DMS114 treated with DMSO at 0.1 percent for 48 hours (cell line): ENCODE data around the gene RTL5.
A peak's percentile ranks its signal among the peaks of the same experiment; 100 is the strongest.
"Not testable (repeated sequence)": the region's sequence is repeated elsewhere in the genome, so short reads cannot be mapped to it uniquely, and the experiment has no call there.

Experiments
- DNase-seq: peaks from one replicate; lab custom pipeline; 2025; ENCODE audit not compliant: unreplicated experiment; lab: John Stamatoyannopoulos, UW

The RTL5 gene

GRCh38 chrX:72131317-72132294 lies at the start of gene RTL5:
Gene RTL5, minus strand, starts transcription at chrX:72131915.
- DNase-seq = peak; percentile 68

- no peak for DNase-seq
Measured at GRCh38 chrX:72180539-72180938, 48.8 kb upstream of the RTL5 start.

GRCh38 chrX:72176981-72177380 lies 45.3 kb upstream of the RTL5 start:
- DNase-seq = no peak

GRCh38 chrX:72176289-72176688 lies 44.6 kb upstream of the RTL5 start:
- DNase-seq = not testable (repeated sequence)

GRCh38 chrX:72169008-72169728 lies 37.5 kb upstream of the RTL5 start:
- DNase-seq = no peak

GRCh38 chrX:72165551-72165950 lies 33.8 kb upstream of the RTL5 start:
- DNase-seq = no peak

DNA sequence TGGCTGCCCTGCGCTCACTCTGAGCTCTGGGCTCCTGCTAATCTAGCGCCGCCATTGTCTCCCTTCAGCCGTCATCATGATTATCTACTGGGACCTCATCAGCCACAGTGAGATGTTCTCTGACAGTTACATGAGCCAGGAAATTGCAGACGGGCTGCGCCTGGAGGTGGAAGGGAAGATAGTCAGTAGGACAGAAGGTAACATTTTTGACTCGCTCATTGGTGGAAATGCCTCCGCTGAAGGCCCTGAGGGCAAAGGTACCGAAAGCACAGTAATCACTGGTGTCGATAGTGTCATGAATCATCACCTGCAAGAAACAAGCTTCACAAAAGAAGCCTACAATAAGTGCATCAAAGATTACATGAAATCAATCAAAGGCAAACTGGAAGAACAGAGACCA lies 28.1 kb upstream of the RTL5 start:
- no peak for DNase-seq

GRCh38 chrX:72158773-72159172 lies 27.1 kb upstream of the RTL5 start:
- no peak for DNase-seq

DNA sequence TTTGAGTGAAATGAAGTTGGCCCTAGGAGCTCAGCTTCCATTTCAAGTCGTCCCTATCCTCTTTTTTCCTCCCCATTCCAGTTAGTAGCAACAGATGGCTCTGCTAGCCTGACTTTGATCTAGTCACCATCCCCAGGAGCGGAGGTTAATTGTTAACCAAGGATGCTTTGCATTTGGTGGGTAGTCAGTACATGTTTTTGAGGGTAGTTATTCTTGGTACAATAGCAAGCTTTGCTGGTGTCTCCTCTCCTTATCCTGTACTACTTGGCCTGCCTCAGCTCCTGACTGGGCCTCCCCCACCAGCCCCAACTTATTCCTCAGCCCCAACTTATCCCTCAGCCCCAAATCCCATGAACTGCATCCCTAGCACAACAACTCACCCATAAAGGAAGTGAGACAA lies 14.8 kb upstream of the RTL5 start:
- DNase-seq = no peak

- no peak for DNase-seq
Measured at GRCh38 chrX:72145181-72145580, 13.5 kb upstream of the RTL5 start.

- DNase-seq = no peak
Measured at GRCh38 chrX:72143609-72143907, 11.8 kb upstream of the RTL5 start.

- DNase-seq = no peak
Measured at GRCh38 chrX:72142794-72143608, 11.3 kb upstream of the RTL5 start.

- DNase-seq = no peak
Measured at GRCh38 chrX:72142094-72142793, 10.5 kb upstream of the RTL5 start.

- DNase-seq = no peak
Measured at GRCh38 chrX:72141372-72142004, 9.8 kb upstream of the RTL5 start.

DNA sequence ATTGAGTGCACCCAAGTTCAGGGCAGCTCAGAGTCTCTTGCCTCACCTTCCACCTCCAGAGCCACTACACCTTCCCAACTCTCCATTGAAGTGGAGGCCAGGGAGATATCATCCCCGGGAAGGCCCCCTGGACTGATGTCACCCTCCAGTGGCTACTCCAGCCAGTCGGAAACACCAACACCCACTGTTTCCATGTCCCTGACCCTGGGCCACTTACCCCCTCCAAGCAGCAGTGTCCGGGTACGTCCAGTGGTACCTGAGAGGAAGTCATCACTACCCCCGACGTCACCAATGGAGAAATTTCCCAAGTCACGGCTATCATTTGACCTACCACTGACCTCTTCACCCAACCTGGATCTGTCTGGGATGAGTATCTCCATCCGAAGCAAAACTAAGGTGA lies 7.8 kb upstream of the RTL5 start:
- DNase-seq = no peak

DNA sequence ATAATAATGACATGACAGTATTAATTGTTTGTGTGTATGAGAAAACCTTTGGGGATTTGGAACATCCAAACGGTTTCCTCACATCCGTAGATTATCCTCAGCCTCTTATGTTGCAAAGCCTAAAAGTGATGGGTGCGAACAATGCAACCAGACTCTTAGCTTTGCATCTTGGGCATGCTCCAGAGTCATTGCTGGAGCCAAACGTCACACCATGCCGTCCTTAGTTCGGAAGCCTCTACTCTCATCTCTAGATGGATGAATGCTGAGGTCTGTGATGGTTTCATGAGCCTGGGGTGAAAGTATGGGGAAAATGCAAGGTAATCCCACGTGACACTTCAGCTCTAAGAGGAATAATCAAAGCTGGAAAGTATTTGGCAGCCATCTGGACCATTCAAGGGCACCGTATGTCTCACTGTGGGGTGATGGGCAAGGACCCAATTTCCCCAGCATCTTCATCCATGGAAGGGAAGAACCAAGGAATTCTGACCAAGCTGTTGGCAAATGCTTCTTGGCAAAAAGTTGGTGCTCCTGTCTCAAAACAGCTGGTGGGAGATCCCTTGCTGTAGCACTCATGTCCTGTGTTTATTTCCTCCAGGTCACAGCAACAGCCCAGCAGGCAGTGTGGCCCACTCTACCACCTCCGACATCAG lies 6.3 kb upstream of the RTL5 start:
- no peak for DNase-seq

DNA sequence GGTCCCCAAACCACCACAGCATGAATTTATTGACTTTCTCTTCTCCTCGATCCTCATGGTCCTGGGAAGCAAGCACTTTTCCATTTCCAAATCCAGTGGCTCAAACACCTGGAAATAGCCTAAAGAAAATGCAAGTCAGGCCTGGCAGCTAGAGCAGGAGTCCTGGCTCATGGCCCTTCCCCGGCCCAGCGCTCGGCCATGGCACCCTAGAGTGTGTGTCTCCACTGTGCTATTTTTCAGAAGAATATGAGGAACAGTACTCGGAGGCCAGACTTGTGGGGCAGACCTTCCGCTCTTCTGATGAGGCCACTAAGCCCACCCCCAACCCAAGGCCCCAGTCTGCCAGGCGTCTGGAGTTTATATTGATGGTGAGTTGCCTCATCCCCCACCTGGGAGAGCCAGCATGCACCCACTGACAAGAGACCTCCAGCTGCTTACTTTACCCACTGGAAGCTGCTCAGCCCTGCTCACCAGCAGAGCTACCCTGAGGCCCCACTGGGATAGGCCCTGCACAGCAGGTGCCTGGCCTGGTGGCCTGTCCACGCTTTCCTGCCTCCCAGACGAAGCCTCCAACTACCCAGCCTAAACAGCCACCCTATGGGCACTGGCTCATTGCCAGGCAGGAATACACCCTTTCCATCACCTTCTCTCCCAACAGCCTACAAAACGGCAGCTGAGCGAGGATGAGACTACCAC lies 2.3 kb upstream of the RTL5 start:
- no peak for DNase-seq

- no peak for DNase-seq
Measured at GRCh38 chrX:72132456-72132855, 741 bp upstream of the RTL5 start.

GRCh38 chrX:72130762-72131250 lies 909 bp downstream of the RTL5 start:
- no peak for DNase-seq
